Measurements from ENCODE around the gene ADGRG1. TPM values are rescaled to one million over a fixed set of nuclear protein-coding genes. Genes with fewer than 3 reads are reported as not detected.
A peak's percentile ranks its signal among the peaks of the same experiment; 100 is the strongest.

ADGRG1 gene
- total and polyA plus RNA-seq, 8 donors: 17.3 to 78.4 (median 19.3) TPM

DNA sequence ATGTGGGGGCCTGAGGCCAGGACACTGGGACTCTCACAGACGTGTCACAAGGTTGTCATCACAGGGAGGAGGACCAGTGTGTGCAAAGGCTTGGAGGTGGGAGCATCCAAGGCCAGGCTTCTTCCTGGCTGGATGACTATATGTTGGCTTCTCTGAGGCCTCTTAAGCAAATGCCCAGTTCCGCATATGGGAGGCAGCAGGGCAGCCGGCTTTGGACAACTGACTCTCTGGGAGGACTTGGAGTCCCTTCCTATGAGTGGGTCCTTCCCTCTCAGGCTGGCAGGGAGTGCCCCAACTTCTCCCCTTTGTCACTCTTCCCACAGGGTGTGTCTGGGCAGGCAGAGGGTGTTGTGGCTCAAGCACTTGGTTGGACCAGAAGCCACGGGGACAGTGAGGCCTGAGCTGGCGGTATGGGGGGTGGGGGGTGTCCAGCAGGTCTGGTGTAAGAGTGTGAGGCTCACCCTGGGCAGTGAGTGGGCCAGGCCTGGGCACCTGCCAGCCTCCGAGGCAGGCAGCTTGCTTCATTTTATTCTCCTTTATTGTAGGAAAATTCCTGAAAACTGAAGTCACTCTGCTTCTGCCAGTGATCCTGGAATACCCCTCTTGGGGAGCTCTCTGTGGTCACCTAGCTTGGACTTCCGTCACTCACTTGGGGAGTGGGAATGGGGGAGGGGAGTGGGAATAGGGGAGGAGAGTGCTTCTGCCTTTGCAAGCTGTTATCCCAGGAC is 14.9 kb downstream of the ADGRG1 start:
- Histone ChIP-seq H3K9me3 (no peaks in the 10 kb centered on the region), H3K27me3 (peaks cover 0 to 18% of the 10 kb centered on the region in 2 donors), H3K36me3 (no peaks in the 10 kb centered on the region), H3K4me1 (peaks cover 6 to 70% of the 10 kb centered on the region in 2 donors), H3K4me3 (no peak overlapping the region), H3K27ac (peak overlapping the region in 1 of 2 donors; percentile 37)
- TF ChIP-seq CTCF (IDR thresholded peaks at IDR 0.05): no peak
- DNase-seq: peak in 1 of 4 donors; percentile 62
- intact Hi-C loops (cut with DNase I): no loop called here
- ATAC-seq: peak; percentile 64

GRCh38 chr16:57643910-57644309 is 15.5 kb downstream of the ADGRG1 start:
- peak overlapping the region in 1 of 2 donors; percentile 37 for H3K27ac ChIP-seq
- no peak for ATAC-seq

GRCh38 chr16:57644383-57645014 is 16.1 kb downstream of the ADGRG1 start:
- DNase-seq: no peak
- ATAC-seq: no peak
- Histone ChIP-seq H3K4me3 (no peak overlapping the region), H3K9me3 (no peaks in the 10 kb centered on the region), H3K36me3 (no peaks in the 10 kb centered on the region), H3K27me3 (peaks cover 0 to 13% of the 10 kb centered on the region in 2 donors), H3K27ac (no peak overlapping the region), H3K4me1 (peaks cover 6 to 67% of the 10 kb centered on the region in 2 donors)
- TF ChIP-seq CTCF (IDR thresholded peaks at IDR 0.05): no peak
- intact Hi-C loops (cut with DNase I): loop anchor here in 1 of 2 donors (5.0 kb wide), 1 partner anchor 42 kb away; no protein-coding TSS in a partner anchor

More at GRCh38 chr16:57643910-57644309, 15.5 kb downstream of the ADGRG1 start:
- Histone ChIP-seq H3K4me1 (peaks cover 6 to 70% of the 10 kb centered on the region in 2 donors), H3K4me3 (no peak overlapping the region), H3K36me3 (no peaks in the 10 kb centered on the region), H3K27me3 (peaks cover 0 to 18% of the 10 kb centered on the region in 2 donors), H3K9me3 (no peaks in the 10 kb centered on the region)
- DNase-seq: no peak
- no peak for TF ChIP-seq CTCF (IDR thresholded peaks at IDR 0.05)
- intact Hi-C loops (cut with DNase I): no loop called here

- TF ChIP-seq CTCF (IDR thresholded peaks at IDR 0.05): no peak
- no peaks in the 10 kb centered on the region for H3K9me3 ChIP-seq
- intact Hi-C loops (cut with DNase I): loop anchor here in 1 of 2 donors (5.0 kb wide), 1 partner anchor 43 kb away; no protein-coding TSS in a partner anchor
- DNase-seq: no peak
- no peak overlapping the region for H3K4me3 ChIP-seq
- no peaks in the 10 kb centered on the region for H3K36me3 ChIP-seq
- peaks cover 6 to 62% of the 10 kb centered on the region in 2 donors for H3K4me1 ChIP-seq
- peaks cover 0 to 13% of the 10 kb centered on the region in 2 donors for H3K27me3 ChIP-seq
- peak overlapping the region in 1 of 2 donors; percentile 68 for H3K27ac ChIP-seq
- ATAC-seq: no peak
Measured at GRCh38 chr16:57645169-57645568, 16.7 kb downstream of the ADGRG1 start.

Data from left lung (tissue), 10 donors.